Mesothelial cell of epicardium (in vitro differentiated cells): ENCODE measurements around the gene KIAA0513. TPM values are rescaled to one million over a fixed set of nuclear protein-coding genes. Genes with fewer than 3 reads are reported as not detected.

Experiments
- DNase-seq, 2 experiments: peaks; one replicate each; pipeline ENCODE4 v3.0.0; 2021; ENCODE audit warnings: low spot score in 2 of 2; ENCODE audit not compliant: unreplicated experiment in 2 of 2
- H3K27ac Mint-ChIP-seq: 2 replicates; pipeline ENCODE4 v1.8.0; 2021; ENCODE audit warnings: mixed read lengths
- H3K27me3 Mint-ChIP-seq: 2 replicates; pipeline ENCODE4 v1.8.0; 2021; ENCODE audit warnings: low read depth, mixed read lengths
- H3K36me3 Mint-ChIP-seq: 2 replicates; pipeline ENCODE4 v1.8.0; 2021; ENCODE audit warnings: mixed read lengths
- H3K4me1 Mint-ChIP-seq: 2 replicates; pipeline ENCODE4 v1.8.0; 2021; ENCODE audit warnings: mixed read lengths
- H3K4me3 Mint-ChIP-seq: 2 replicates; pipeline ENCODE4 v1.8.0; 2021; ENCODE audit warnings: mild to moderate bottlenecking, moderate library complexity, mixed read lengths
- H3K9me3 Mint-ChIP-seq: 2 replicates; pipeline ENCODE4 v1.8.0; 2021; ENCODE audit warnings: mixed read lengths
- CTCF ChIP-seq: fragments of 200-600 bp; sonication (generic); IDR thresholded peaks from one replicate; pipeline ENCODE4 v1.5.0; 2021; ENCODE audit warnings: antibody characterized with exemption; ENCODE audit not compliant: unreplicated experiment
- total RNA-seq: library from RNA; stranded (reverse); gene quantifications from 3 replicates; pipeline ENCODE4 v1.2.1, GENCODE V29; 2021

KIAA0513 gene
- total RNA-seq, 1 donor from 2014 or later = 6.8 TPM

GRCh38 chr16:85078952-85079351 is 51.4 kb downstream of the KIAA0513 start:
- DNase-seq = no peak
- no peak for TF ChIP-seq CTCF
- Mint-ChIP-seq H3K4me3 (no peak overlapping the region), H3K27me3 (peaks cover 14% of the 10 kb centered on the region), H3K4me1 (peaks cover 25% of the 10 kb centered on the region), H3K9me3 (no peaks in the 10 kb centered on the region), H3K27ac (no peak overlapping the region), H3K36me3 (peaks cover 17% of the 10 kb centered on the region)

- Mint-ChIP-seq H3K4me3 (no peak overlapping the region), H3K9me3 (no peaks in the 10 kb centered on the region), H3K4me1 (peaks cover 25% of the 10 kb centered on the region), H3K36me3 (peaks cover 17% of the 10 kb centered on the region), H3K27ac (no peak overlapping the region), H3K27me3 (peaks cover 14% of the 10 kb centered on the region)
- no peak for DNase-seq
- TF ChIP-seq CTCF = no peak
These were observed 52.4 kb downstream of the KIAA0513 start for GRCh38 chr16:85079785-85080570.

- Mint-ChIP-seq H3K4me1 (peaks cover 25% of the 10 kb centered on the region), H3K36me3 (peaks cover 13% of the 10 kb centered on the region), H3K9me3 (no peaks in the 10 kb centered on the region), H3K27me3 (peaks cover 14% of the 10 kb centered on the region), H3K27ac (no peak overlapping the region), H3K4me3 (no peak overlapping the region)
- DNase-seq = no peak
- TF ChIP-seq CTCF = no peak
These were observed 53.4 kb downstream of the KIAA0513 start for GRCh38 chr16:85081038-85081437.

- H3K27me3 Mint-ChIP-seq = peaks cover 14% of the 10 kb centered on the region
- peaks cover 25% of the 10 kb centered on the region for H3K4me1 Mint-ChIP-seq
These were observed 54.2 kb downstream of the KIAA0513 start for GRCh38 chr16:85081765-85082164.

GRCh38 chr16:85082173-85083050 is 54.8 kb downstream of the KIAA0513 start:
- H3K36me3 Mint-ChIP-seq = peaks cover 13% of the 10 kb centered on the region
- H3K27ac Mint-ChIP-seq = no peak overlapping the region
- H3K4me1 Mint-ChIP-seq = peaks cover 25% of the 10 kb centered on the region
- H3K27me3 Mint-ChIP-seq = peaks cover 14% of the 10 kb centered on the region
- H3K4me3 Mint-ChIP-seq = peak overlapping the region; percentile 48
- no peaks in the 10 kb centered on the region for H3K9me3 Mint-ChIP-seq
- no peak for TF ChIP-seq CTCF
- no peak for DNase-seq

More at GRCh38 chr16:85081765-85082164, 54.2 kb downstream of the KIAA0513 start:
- no peaks in the 10 kb centered on the region for H3K9me3 Mint-ChIP-seq
- H3K36me3 Mint-ChIP-seq = peaks cover 13% of the 10 kb centered on the region
- no peak for DNase-seq
- H3K4me3 Mint-ChIP-seq = no peak overlapping the region
- H3K27ac Mint-ChIP-seq = no peak overlapping the region
- no peak for TF ChIP-seq CTCF
